Bronchial epithelial cell (primary cell): ENCODE measurements around the gene CSF1. TPM values are rescaled to one million over a fixed set of nuclear protein-coding genes. Genes with fewer than 3 reads are reported as not detected.
A peak's percentile ranks its signal among the peaks of the same experiment; 100 is the strongest.

Experiments used
- DNase-seq: peaks from one replicate; pipeline ENCODE4 v3.0.0-alpha.2; 2010; ENCODE audit warnings: low read depth
- FAIRE-seq: peaks from 2 replicates; lab custom pipeline; 2011; peaks lifted over from hg19 to GRCh38; lab: Jason Lieb, UNC
- H3K27me3 ChIP-seq: 2 replicates; pipeline ENCODE4 v1.5.1; 2011; ENCODE audit warnings: low read length; ENCODE audit not compliant: control insufficient read depth, insufficient read depth
- H3K36me3 ChIP-seq: 2 replicates; pipeline ENCODE4 v1.5.1; 2011; ENCODE audit warnings: low read length; ENCODE audit not compliant: control insufficient read depth, insufficient read depth
- H3K4me3 ChIP-seq: 2 replicates; pipeline ENCODE4 v1.5.1; 2011; ENCODE audit warnings: mild to moderate bottlenecking, low read depth, low read length, control low read depth
- CTCF ChIP-seq: IDR thresholded peaks from 2 replicates; pipeline ENCODE4 v1.5.1; 2011; ENCODE audit warnings: mild to moderate bottlenecking, moderate library complexity, low read length, control low read depth, inconsistent platforms; ENCODE audit not compliant: insufficient read depth, severe bottlenecking
- total RNA-seq: library from RNA; depleted of rRNA; stranded (reverse); fragments of >200 nt; gene quantifications from 2 replicates; pipeline ENCODE4 v1.2.1, GENCODE V29; 2014

The CSF1 gene
- total RNA-seq, 1 donor from 2014 or later = 1.1 TPM

GRCh38 chr1:109912873-109913272 is 2.2 kb downstream of the CSF1 start:
- FAIRE-seq (no peak), DNase-seq (no peak)
- H3K36me3 ChIP-seq = peaks cover 1% of the 10 kb centered on the region
- no peaks in the 10 kb centered on the region for H3K27me3 ChIP-seq
- no peak for TF ChIP-seq CTCF
- no peak overlapping the region for H3K4me3 ChIP-seq

- H3K36me3 ChIP-seq = peaks cover 1% of the 10 kb centered on the region
- DNase-seq (no peak), FAIRE-seq (no peak)
- TF ChIP-seq CTCF = no peak
- H3K27me3 ChIP-seq = no peaks in the 10 kb centered on the region
- no peak overlapping the region for H3K4me3 ChIP-seq
Measured at GRCh38 chr1:109913360-109913879, 2.8 kb downstream of the CSF1 start.

- TF ChIP-seq CTCF = no peak
- H3K27me3 ChIP-seq = no peaks in the 10 kb centered on the region
- FAIRE-seq = no peak
- no peak overlapping the region for H3K4me3 ChIP-seq
- DNase-seq = no peak
- H3K36me3 ChIP-seq = peaks cover 1% of the 10 kb centered on the region
Measured at GRCh38 chr1:109914587-109915240, 4.1 kb downstream of the CSF1 start.

GRCh38 chr1:109917051-109917767 is 6.6 kb downstream of the CSF1 start:
- no peaks in the 10 kb centered on the region for H3K27me3 ChIP-seq
- no peak for DNase-seq
- H3K36me3 ChIP-seq = peaks cover 4% of the 10 kb centered on the region
- no peak overlapping the region for H3K4me3 ChIP-seq
- no peak for FAIRE-seq
- TF ChIP-seq CTCF = no peak

GRCh38 chr1:109917768-109918606 is 7.3 kb downstream of the CSF1 start:
- Histone ChIP-seq H3K27me3 (no peaks in the 10 kb centered on the region), H3K36me3 (peaks cover 4% of the 10 kb centered on the region), H3K4me3 (no peak overlapping the region)
- peak; percentile 24 for TF ChIP-seq CTCF
- no peak for FAIRE-seq
- DNase-seq = no peak
